Testis (tissue), 2 donors: ENCODE measurements around the gene CZIB.

ENCODE experiments used
- CTCF ChIP-seq, 3 experiments: fragments of 450-650 bp in 2 of 3; fragments of 200-600 bp in 1 of 3; sonication (generic) in 1 of 3; IDR thresholded peaks; one replicate each; pipeline ENCODE4 v1.5.1; 2016 to 2019; ENCODE audit warnings: antibody characterized with exemption in 3 of 3, mild to moderate bottlenecking in 2 of 3, moderate library complexity in 1 of 3
- POLR2A ChIP-seq: fragments of 450-650 bp; IDR thresholded peaks from one replicate; pipeline ENCODE4 v1.6.1; 2017; ENCODE audit warnings: antibody characterized with exemption, mild to moderate bottlenecking, moderate library complexity

DNA sequence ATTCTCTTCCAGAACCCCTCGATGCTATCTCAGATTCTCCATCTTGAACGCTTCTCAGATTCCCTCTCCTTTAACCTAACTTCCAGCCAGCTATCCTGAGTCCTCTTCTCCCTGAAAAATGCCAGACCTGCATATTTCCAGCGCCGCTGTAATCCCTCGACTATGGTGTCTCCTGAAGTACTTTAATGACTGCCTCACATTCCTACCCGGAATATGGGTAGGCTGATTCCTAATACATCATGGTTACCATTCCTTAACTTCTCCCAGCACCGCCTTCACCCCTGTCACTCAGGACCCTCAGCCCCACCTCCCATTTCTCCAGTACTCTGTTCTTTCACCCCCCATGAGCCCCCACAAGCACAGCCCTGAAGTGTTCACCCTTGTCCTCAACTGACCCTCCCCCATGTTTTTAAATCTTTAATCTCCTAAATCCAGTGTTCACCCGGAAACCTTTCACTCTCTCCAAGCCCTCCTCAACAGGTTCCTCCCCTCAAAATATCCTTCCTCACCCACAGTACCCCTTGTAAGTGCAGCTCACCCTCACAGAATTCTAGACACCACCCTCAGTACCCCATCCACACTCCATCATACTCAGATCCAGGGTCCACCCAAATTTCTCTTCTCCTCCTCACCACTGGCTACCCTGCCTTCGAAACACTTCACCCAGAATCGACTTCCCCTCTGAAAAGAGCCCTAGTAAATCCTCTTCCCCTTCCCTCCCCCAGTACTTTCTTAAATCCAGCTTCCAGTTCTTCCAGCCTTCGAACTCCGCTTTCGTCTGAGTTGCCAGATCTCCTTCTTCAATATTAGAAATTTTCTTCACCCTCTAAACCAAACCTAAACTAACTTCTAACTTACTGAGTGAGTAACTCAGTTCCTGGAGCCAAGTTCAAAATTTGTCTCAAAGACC, 22.9 kb downstream of the CZIB start:
- TF ChIP-seq CTCF (IDR thresholded peaks at IDR 0.05): no peak
- TF ChIP-seq POLR2A: no peak
